OCI-LY3 (cell line): ENCODE results near the gene PARD3.

ENCODE experiments used
- H2AFZ ChIP-seq: fragments of 200-600, 300-600 bp; shearing (Covaris generic); 2 replicates; pipeline ENCODE4 v1.6.0; 2014; ENCODE audit warnings: antibody characterized with exemption, low read depth, low read length
- H3K27ac ChIP-seq: fragments of 200-600, 300-600 bp; sonication (generic); 2 replicates; pipeline ENCODE4 v1.5.1; 2014; ENCODE audit warnings: mild to moderate bottlenecking, low read length, moderate library complexity, mixed read lengths
- H3K27me3 ChIP-seq: fragments of 200-600, 300-600 bp; sonication (generic); 2 replicates; pipeline ENCODE4 v1.6.1; 2014; ENCODE audit warnings: low read depth, low read length, mixed read lengths
- H3K36me3 ChIP-seq: fragments of 200-600, 300-600 bp; sonication (generic); replicated peaks from 2 replicates; pipeline ENCODE3; 2014; ENCODE audit warnings: low read depth, low read length, mixed read lengths
- H3K4me1 ChIP-seq: fragments of 300-600, 200-600 bp; sonication (generic); 2 replicates; pipeline ENCODE4 v1.6.1; 2014; ENCODE audit warnings: low read length, mixed read lengths
- H3K4me2 ChIP-seq: fragments of 200-600, 300-600 bp; sonication (generic); 2 replicates; pipeline ENCODE4 v1.6.1; 2014; ENCODE audit warnings: low read length, mixed read lengths
- H3K4me3 ChIP-seq: fragments of 300-600, 200-600 bp; sonication (generic); 2 replicates; pipeline ENCODE4 v1.5.1; 2014; ENCODE audit warnings: antibody characterized with exemption, mild to moderate bottlenecking, low read length, moderate library complexity
- H3K79me2 ChIP-seq: fragments of 300-600, 200-600 bp; shearing (Covaris generic); 2 replicates; pipeline ENCODE4 v1.6.1; 2014; ENCODE audit warnings: mild to moderate bottlenecking, low read length, mixed read lengths
- H3K9ac ChIP-seq: fragments of 300-600, 200-600 bp; shearing (Covaris generic); 2 replicates; pipeline ENCODE4 v1.6.0; 2014; ENCODE audit warnings: mild to moderate bottlenecking, low read length, moderate library complexity
- H3K9me3 ChIP-seq: fragments of 200-600, 300-600 bp; shearing (Covaris generic); 2 replicates; pipeline ENCODE4 v1.6.1; 2014; ENCODE audit warnings: low read length, mixed read lengths; ENCODE audit not compliant: insufficient read depth
- H4K20me1 ChIP-seq: fragments of 200-600, 300-600 bp; sonication (generic); 2 replicates; pipeline ENCODE4 v1.6.1; 2016; ENCODE audit warnings: low read length, mixed read lengths; ENCODE audit not compliant: insufficient read depth
- CTCF ChIP-seq: fragments of 200-600, 300-600 bp; sonication (generic); IDR thresholded peaks from 2 replicates; pipeline ENCODE4 v1.5.1; 2014; ENCODE audit warnings: antibody characterized with exemption, low read length, low read depth
- EZH2phosphoT487 ChIP-seq: fragments of 200-600 bp; shearing (Covaris generic); IDR thresholded peaks from 2 replicates; pipeline ENCODE4 v1.6.1; 2018; ENCODE audit warnings: antibody characterized with exemption, mixed run types, low read depth

The PARD3 gene

GRCh38 chr10:34549001-34549400 lies 266.1 kb downstream of the PARD3 start:
- Histone ChIP-seq H3K9ac (no peak overlapping the region), H3K79me2 (no peaks in the 10 kb centered on the region), H3K4me1 (no peaks in the 10 kb centered on the region), H4K20me1 (no peaks in the 10 kb centered on the region), H3K4me3 (no peak overlapping the region), H3K27me3 (no peaks in the 10 kb centered on the region), H3K9me3 (no peaks in the 10 kb centered on the region), H3K36me3 (no peaks in the 10 kb centered on the region), H3K27ac (no peak overlapping the region), H3K4me2 (no peak overlapping the region), H2AFZ (no peak overlapping the region)
- TF ChIP-seq EZH2phosphoT487 (no peak), CTCF (no peak)

DNA sequence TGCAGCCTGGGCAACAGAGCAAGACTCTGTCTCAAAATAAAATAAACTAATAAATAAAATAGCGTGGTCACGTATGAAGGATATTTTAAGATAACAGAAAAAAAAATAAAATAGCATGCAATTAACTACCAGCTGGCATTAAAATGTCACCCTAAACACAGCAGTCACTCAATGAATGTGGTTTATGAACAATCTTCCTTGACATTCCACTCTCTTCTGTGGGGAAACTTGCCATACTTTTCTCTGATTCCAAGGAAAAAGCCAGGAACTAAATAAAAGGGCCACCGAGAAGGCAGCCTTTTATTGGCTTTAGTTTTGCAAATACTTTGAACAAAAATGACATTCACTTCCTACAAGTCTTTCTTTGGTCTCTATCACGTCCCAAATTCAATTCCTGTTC lies 266.6 kb downstream of the PARD3 start:
- no peaks in the 10 kb centered on the region for H3K9me3 ChIP-seq
- H4K20me1 ChIP-seq: no peaks in the 10 kb centered on the region
- H3K36me3 ChIP-seq: no peaks in the 10 kb centered on the region
- no peaks in the 10 kb centered on the region for H3K79me2 ChIP-seq
- no peak overlapping the region for H3K4me2 ChIP-seq
- no peak overlapping the region for H3K27ac ChIP-seq
- no peak overlapping the region for H3K4me3 ChIP-seq
- H3K9ac ChIP-seq: no peak overlapping the region
- H3K4me1 ChIP-seq: no peaks in the 10 kb centered on the region
- H2AFZ ChIP-seq: no peak overlapping the region
- H3K27me3 ChIP-seq: no peaks in the 10 kb centered on the region
- TF ChIP-seq EZH2phosphoT487: no peak
- TF ChIP-seq CTCF: no peak

DNA sequence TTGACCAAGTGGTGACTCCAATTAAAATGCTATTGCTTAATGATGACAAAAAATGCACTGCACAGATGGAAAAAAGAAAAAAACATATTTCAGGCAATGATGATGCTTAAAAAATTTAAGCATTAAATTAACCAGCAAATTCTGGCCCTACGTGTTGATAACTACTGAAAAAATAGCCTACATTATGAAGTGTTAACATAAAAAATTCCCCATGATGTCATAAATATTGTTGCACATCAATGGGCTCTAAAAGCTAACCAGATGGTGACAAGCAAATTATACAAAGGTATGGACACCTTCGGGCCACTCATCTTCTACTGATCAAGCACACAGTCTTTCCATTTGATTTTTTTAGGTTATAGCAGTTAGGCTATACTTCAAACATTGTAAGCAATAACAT lies 267.4 kb downstream of the PARD3 start:
- no peaks in the 10 kb centered on the region for H3K27me3 ChIP-seq
- no peak overlapping the region for H2AFZ ChIP-seq
- TF ChIP-seq CTCF: no peak
- no peak for TF ChIP-seq EZH2phosphoT487
- H3K27ac ChIP-seq: no peak overlapping the region
- H3K79me2 ChIP-seq: no peaks in the 10 kb centered on the region
- no peak overlapping the region for H3K9ac ChIP-seq
- no peak overlapping the region for H3K4me2 ChIP-seq
- H3K36me3 ChIP-seq: no peaks in the 10 kb centered on the region
- H3K9me3 ChIP-seq: no peaks in the 10 kb centered on the region
- H3K4me1 ChIP-seq: no peaks in the 10 kb centered on the region
- no peaks in the 10 kb centered on the region for H4K20me1 ChIP-seq
- H3K4me3 ChIP-seq: no peak overlapping the region

DNA sequence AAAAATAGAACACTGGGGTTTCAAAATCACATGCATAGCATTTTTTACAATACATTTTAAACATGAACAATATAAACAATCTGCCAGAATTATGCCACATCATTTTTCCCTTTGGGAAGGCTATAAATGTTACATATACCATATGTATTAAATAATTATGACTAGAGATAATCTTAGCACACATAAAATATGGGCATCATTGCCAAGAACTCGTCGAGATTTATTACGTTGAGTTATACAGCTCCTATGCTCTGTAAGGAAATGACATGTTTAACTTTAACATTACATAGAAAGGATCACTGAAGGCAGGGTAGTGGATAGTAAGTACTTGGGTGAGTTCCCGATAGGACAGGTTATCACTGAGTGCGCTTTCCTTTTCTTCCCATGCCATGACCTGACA lies 267.8 kb downstream of the PARD3 start:
- H3K9me3 ChIP-seq: no peaks in the 10 kb centered on the region
- H3K9ac ChIP-seq: no peak overlapping the region
- no peak overlapping the region for H3K4me2 ChIP-seq
- no peak overlapping the region for H3K4me3 ChIP-seq
- no peaks in the 10 kb centered on the region for H3K4me1 ChIP-seq
- H3K27ac ChIP-seq: no peak overlapping the region
- no peak overlapping the region for H2AFZ ChIP-seq
- TF ChIP-seq EZH2phosphoT487 (no peak), CTCF (no peak)
- no peaks in the 10 kb centered on the region for H4K20me1 ChIP-seq
- no peaks in the 10 kb centered on the region for H3K27me3 ChIP-seq
- H3K36me3 ChIP-seq: no peaks in the 10 kb centered on the region
- no peaks in the 10 kb centered on the region for H3K79me2 ChIP-seq
